ENCODE results near the gene FREM2.

The FREM2 gene

DNA sequence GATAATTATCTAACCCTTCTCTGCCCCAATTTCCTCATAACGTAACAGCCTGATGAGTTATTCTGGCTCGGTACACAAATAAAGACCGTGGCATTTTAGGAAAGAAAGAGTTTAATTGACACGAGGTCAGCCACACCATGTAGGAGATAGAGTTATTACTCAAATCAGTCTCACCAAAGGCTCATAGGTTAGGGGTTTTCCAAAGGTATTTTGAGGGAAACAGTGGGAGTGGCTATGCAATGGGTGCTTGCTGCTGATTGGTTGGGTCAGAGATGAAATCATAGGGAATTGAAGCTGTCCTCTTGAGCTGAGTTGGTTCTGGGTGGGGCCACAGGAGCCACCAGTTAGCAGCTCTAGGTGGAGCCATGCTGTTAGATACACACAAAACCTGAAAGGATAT, 137.5 kb downstream of the FREM2 start:
- DNase-seq (ENCODE audit: low read depth, low spot score): no peak

DNA sequence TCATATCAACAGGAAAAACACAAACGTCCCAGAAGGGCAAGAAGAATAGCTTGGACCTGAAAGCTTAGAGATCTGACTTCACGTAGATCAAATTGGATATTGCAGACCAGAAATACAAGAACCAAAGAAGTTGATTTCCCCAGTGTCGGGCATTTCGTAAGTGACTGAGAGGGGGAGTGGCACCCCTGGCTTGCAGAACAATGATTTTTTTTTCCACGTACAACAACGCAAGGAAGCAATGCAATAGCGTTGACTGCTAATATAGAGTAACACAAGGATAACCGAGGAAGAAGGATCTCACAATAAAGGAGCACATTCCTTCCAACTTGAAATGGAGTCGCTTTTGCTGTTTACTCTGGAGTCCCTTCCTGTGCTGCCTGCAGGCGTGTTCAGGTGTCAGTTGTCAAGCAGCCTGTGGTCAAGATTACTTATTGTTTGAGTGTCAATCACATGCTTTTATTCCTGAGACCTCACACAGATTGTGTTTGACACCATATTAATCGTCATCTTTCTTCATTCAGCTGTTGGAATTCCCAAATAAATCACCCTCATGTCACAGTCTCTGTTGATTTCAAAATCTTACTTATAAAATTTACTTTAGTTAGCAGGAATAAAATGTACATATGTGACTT, 139.4 kb downstream of the FREM2 start:
- no peak for DNase-seq (ENCODE audit: low read depth, low spot score)

GRCh38 chr13:38830442-38831045, 143.7 kb downstream of the FREM2 start:
- no peak for DNase-seq (ENCODE audit: low read depth, low spot score)

GRCh38 chr13:38844581-38844980, 157.7 kb downstream of the FREM2 start:
- no peak for DNase-seq (ENCODE audit: low read depth, low spot score)

DNA sequence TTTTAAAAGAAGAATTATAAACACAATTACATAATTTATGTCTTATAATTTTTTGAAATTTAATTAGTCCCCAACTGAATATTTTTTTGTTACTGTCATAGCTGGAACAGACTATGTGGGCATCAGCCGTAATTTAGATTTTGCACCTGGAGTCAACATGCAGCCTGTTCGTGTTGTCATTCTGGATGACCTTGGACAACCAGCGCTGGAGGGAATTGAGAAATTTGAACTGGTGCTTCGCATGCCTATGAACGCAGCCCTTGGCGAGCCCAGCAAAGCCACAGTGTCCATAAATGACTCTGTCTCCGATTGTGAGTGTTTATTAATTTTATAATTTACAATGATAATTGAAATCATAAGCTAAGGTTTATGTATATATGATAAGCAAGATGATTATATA, 161.5 kb downstream of the FREM2 start:
- no peak for DNase-seq (ENCODE audit: low read depth, low spot score)

- no peak for DNase-seq (ENCODE audit: low read depth, low spot score)
Observed at GRCh38 chr13:38849315-38849714, 162.4 kb downstream of the FREM2 start.

- no peak for DNase-seq (ENCODE audit: low read depth, low spot score)
Observed at GRCh38 chr13:38850868-38851626, 164.2 kb downstream of the FREM2 start.

DNA sequence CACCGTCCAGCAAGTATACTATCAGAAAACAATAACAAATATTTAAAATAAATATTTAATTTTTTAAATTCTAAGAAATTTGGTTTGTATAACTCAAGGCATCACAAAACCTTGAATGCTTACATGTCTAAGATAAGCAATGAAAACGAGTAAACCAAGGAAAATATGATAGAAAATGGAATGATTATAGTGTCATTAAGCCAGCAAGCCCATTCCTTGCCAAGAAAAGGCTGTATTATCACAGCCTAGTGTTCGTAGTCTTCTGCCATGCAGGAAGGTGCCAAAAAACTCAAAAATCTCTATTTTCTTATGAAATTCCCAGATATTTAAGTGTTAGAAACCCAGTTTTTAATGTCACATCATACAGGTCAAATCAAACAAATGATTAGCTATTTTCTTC, 167.3 kb downstream of the FREM2 start:
- no peak for DNase-seq (ENCODE audit: low read depth, low spot score)

DNA sequence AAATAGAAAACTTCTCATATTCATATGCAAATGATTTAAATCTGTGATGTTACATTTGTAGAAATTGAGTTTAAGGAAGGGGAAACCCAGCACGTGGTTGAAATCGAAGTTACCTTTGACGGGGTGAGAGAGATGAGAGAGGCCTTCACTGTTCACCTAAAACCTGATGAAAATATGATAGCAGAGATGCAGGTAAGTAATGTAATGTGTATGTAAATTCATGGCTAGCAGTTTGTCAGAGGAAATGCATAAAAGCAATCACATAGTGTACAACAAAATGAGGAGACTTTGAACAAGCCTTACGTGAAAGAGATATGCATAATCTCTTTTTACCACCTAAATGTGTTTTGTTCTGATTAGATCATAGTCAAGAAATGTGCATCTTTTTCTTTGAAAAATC, 169.2 kb downstream of the FREM2 start:
- no peak for DNase-seq (ENCODE audit: low read depth, low spot score)

GRCh38 chr13:38862443-38862842, 175.6 kb downstream of the FREM2 start:
- DNase-seq (ENCODE audit: low read depth, low spot score): no peak

- DNase-seq (ENCODE audit: low read depth, low spot score): no peak
Observed at GRCh38 chr13:38863536-38863935, 176.7 kb downstream of the FREM2 start.

DNA sequence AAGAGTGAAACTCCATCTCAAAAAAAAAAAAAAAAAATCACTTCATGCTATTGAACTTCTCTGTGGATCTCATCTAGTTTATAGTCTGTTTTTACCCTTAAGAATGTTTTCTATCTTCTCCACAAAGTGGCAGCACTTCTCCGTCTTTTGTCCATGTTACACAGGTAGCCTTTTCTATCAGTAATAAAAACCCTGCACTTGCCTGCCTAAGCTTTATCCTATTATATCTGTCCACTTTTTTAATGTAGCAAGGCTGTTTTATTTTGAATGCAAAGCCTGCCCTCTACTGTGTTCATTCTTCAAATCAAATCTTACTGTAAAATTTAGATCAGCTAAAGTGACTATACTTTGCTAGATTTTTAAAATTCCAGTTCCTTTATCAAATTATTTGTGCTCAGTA, 179.8 kb downstream of the FREM2 start:
- DNase-seq (ENCODE audit: low read depth, low spot score): no peak

- DNase-seq (ENCODE audit: low read depth, low spot score): no peak
Observed at GRCh38 chr13:38868399-38868798, 181.5 kb downstream of the FREM2 start.

DNA sequence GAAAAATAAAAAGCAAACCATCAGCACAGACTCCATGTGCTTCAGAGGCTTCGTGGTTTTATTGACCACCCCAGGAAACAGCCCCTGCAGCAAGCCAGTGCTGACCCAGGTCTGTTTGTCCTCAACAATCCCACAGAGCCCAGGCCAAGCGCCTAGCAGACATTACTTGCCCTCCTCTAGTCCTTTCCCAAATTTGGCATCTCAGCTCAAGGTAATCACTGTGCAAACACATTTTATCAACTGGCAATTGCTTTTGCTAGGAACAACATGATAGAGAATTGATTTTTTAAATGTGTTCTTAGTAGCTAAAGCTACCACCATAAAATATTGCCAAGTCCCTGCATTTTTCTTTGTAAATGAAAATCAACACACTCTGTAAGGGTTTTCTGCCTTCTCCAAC, 182.0 kb downstream of the FREM2 start:
- no peak for DNase-seq (ENCODE audit: low read depth, low spot score)

- DNase-seq (ENCODE audit: low read depth, low spot score): no peak
Observed at GRCh38 chr13:38871275-38871674, 184.4 kb downstream of the FREM2 start.

GRCh38 chr13:38872693-38873092, 185.8 kb downstream of the FREM2 start:
- DNase-seq (ENCODE audit: low read depth, low spot score): no peak

DNA sequence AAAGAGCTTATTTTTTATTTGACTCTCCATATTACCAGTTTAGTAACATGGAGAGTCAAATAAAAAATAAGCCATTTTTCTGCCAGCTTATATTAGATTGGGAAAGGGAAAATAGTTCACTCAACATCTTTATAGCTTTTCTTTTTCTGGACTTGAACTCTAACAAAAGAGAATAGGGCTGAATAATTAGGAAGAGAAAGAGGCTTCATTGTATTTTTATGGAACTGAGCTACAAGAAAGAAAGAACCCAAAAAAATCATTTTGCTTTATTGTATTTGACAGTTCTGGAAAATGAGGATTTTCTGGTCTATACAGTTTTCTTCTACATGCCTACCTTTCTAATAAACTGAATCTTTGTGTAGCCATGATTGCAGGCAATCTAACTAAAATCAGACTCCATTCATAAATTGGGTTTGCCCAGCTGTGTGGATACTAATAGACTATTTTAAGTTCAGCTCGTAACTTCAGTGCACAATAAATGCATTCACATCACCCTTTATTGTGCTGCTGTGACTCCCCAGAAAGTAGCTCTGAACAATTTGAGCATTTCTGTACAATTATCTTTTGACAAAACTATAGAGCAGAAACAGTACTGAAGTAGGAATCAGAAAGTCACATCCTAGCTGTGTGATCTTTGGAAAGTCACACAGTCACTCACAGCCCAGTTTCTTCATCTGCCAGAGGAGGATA, 188.5 kb downstream of the FREM2 start:
- no peak for DNase-seq (ENCODE audit: low read depth, low spot score)

DNA sequence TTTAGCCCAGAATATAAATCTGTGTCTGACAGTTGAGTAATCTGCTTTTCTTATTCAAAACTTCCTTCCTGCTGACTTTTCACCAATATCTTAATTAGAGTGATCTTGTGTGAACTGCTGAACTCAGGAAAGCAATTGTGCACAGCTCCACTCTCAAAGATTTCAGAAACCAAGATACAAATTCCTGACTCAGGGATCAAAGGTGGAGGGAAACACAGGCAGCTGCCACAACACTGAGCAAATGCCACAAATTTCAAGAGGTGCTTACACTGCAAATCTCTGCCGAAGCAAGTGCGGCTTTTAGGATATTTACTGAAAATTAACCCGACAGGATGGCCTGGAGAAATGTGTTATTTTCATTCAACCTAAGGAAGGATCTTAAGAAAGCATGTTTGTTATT, 192.4 kb downstream of the FREM2 start:
- DNase-seq (ENCODE audit: low read depth, low spot score): no peak

- no peak for DNase-seq (ENCODE audit: low read depth, low spot score)
Observed at GRCh38 chr13:38879786-38880185, 192.9 kb downstream of the FREM2 start.

- DNase-seq (ENCODE audit: low read depth, low spot score): no peak
Observed at GRCh38 chr13:38880397-38880796, 193.5 kb downstream of the FREM2 start.

GRCh38 chr13:38883783-38884182, 196.9 kb downstream of the FREM2 start:
- DNase-seq (ENCODE audit: low read depth, low spot score): no peak

DNA sequence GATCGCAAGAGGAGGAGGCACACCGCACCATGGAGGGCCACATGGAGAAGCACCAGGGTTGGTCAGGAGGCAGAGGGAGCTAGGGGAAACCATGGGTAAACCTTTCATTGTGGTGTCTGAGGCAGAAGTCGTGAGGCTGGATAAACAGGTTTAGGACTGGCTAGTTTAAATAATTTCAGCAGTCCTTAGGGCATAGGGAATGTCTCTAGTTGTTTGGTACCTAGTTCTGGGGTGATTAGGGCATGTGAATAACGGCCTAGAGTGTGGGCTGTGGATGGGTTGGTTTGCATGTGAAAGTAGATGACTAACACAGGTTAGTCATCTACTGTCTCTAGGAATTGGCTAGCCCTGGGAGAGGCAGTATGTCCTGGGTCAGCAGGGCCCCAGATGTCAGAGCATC, 201.4 kb downstream of the FREM2 start:
- DNase-seq (ENCODE audit: low read depth, low spot score): no peak

DNA sequence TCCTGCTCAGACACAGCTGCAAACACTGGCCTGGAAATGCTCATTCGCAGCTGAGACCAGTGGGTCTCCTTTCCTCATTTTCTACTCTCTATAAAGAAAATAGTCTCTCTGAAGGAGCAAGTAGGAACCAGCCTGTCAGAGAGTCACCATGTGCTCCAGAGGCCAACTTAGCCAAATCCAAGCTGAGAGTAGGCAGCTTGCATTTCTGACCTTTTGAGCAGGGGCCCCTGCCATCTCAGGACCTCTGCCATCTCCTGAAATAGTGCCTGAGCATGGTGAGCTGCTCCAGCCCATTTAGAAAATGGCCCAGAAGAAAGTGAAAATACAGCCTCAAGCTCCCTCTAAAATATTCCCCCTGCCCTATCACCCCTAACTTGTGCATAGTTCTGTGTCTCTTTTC, 208.2 kb downstream of the FREM2 start:
- no peak for DNase-seq (ENCODE audit: low read depth, low spot score)
